WERI-Rb-1 (cell line): Measurements from ENCODE around the gene C1QTNF2.

Source experiments
- DNase-seq: peaks from one replicate; pipeline ENCODE4 v3.0.0-alpha.2; 2020
- H3K27ac ChIP-seq: fragments of 250-450 bp; sonication (Bioruptor Pico); 2 replicates; pipeline ENCODE4 v1.5.1; 2020; ENCODE audit warnings: mild to moderate bottlenecking, moderate library complexity
- H3K27me3 ChIP-seq: fragments of 250-450 bp; sonication (Bioruptor Pico); 2 replicates; pipeline ENCODE4 v1.5.1; 2021; ENCODE audit warnings: mild to moderate bottlenecking, low read depth, moderate library complexity; ENCODE audit not compliant: insufficient read depth, severe bottlenecking
- H3K36me3 ChIP-seq: fragments of 250-450 bp; sonication (Bioruptor Pico); 2 replicates; pipeline ENCODE4 v1.5.1; 2020; ENCODE audit warnings: mild to moderate bottlenecking, moderate library complexity
- H3K4me3 ChIP-seq: 2 replicates; pipeline ENCODE4 v1.5.1; 2011; ENCODE audit warnings: low read depth, mild to moderate bottlenecking, control low read depth, low read length
- H3K9me3 ChIP-seq: fragments of 250-450 bp; sonication (Bioruptor Pico); 2 replicates; pipeline ENCODE4 v1.5.1; 2021; ENCODE audit warnings: mild to moderate bottlenecking, moderate library complexity; ENCODE audit not compliant: severe bottlenecking
- CTCF ChIP-seq: IDR thresholded peaks from 2 replicates; pipeline ENCODE4 v1.5.1; 2011; ENCODE audit warnings: low read depth, mild to moderate bottlenecking, control low read depth, inconsistent platforms, low read length

C1QTNF2 gene

GRCh38 chr5:160370713-160371034, 248 bp upstream of the C1QTNF2 start:
- no peak for DNase-seq
- Histone ChIP-seq H3K4me3 (no peak overlapping the region), H3K27ac (no peak overlapping the region), H3K9me3 (no peaks in the 10 kb centered on the region), H3K27me3 (no peaks in the 10 kb centered on the region), H3K36me3 (no peaks in the 10 kb centered on the region)
- no peak for TF ChIP-seq CTCF

GRCh38 chr5:160367885-160368284, 2.5 kb downstream of the C1QTNF2 start:
- Histone ChIP-seq H3K4me3 (no peak overlapping the region), H3K9me3 (no peaks in the 10 kb centered on the region), H3K27me3 (no peaks in the 10 kb centered on the region), H3K36me3 (no peaks in the 10 kb centered on the region), H3K27ac (no peak overlapping the region)
- no peak for TF ChIP-seq CTCF
- no peak for DNase-seq

GRCh38 chr5:160367261-160367660, 3.2 kb downstream of the C1QTNF2 start:
- Histone ChIP-seq H3K9me3 (no peaks in the 10 kb centered on the region), H3K4me3 (no peak overlapping the region), H3K36me3 (no peaks in the 10 kb centered on the region), H3K27ac (no peak overlapping the region), H3K27me3 (no peaks in the 10 kb centered on the region)
- TF ChIP-seq CTCF: no peak
- DNase-seq: no peak

- Histone ChIP-seq H3K27me3 (no peaks in the 10 kb centered on the region), H3K4me3 (no peak overlapping the region), H3K36me3 (no peaks in the 10 kb centered on the region), H3K27ac (no peak overlapping the region), H3K9me3 (no peaks in the 10 kb centered on the region)
- no peak for TF ChIP-seq CTCF
- DNase-seq: no peak
Measured at GRCh38 chr5:160366230-160366629, 4.2 kb downstream of the C1QTNF2 start.

- Histone ChIP-seq H3K27ac (no peak overlapping the region), H3K9me3 (no peaks in the 10 kb centered on the region), H3K36me3 (no peaks in the 10 kb centered on the region), H3K4me3 (no peak overlapping the region), H3K27me3 (no peaks in the 10 kb centered on the region)
- no peak for TF ChIP-seq CTCF
- no peak for DNase-seq
Measured at GRCh38 chr5:160363660-160364395, 6.6 kb downstream of the C1QTNF2 start.

GRCh38 chr5:160363211-160363610, 7.2 kb downstream of the C1QTNF2 start:
- Histone ChIP-seq H3K36me3 (no peaks in the 10 kb centered on the region), H3K27ac (no peak overlapping the region)
- no peak for TF ChIP-seq CTCF

More at GRCh38 chr5:160363211-160363610, 7.2 kb downstream of the C1QTNF2 start:
- no peak for DNase-seq
- H3K27me3 ChIP-seq: no peaks in the 10 kb centered on the region
- no peaks in the 10 kb centered on the region for H3K9me3 ChIP-seq
- H3K4me3 ChIP-seq: no peak overlapping the region
